ENCODE measurements around the gene CSKMT. TPM values are rescaled to one million over a fixed set of nuclear protein-coding genes. Genes with fewer than 3 reads are reported as not detected.
"Not testable (repeated sequence)": the region's sequence is repeated elsewhere in the genome, so short reads cannot be mapped to it uniquely, and the experiment has no call there.

CSKMT gene
- total RNA-seq (2014; rRNA removed; shearing (Covaris generic)) = 3.8 and 5.6 TPM in 2 replicates

DNA sequence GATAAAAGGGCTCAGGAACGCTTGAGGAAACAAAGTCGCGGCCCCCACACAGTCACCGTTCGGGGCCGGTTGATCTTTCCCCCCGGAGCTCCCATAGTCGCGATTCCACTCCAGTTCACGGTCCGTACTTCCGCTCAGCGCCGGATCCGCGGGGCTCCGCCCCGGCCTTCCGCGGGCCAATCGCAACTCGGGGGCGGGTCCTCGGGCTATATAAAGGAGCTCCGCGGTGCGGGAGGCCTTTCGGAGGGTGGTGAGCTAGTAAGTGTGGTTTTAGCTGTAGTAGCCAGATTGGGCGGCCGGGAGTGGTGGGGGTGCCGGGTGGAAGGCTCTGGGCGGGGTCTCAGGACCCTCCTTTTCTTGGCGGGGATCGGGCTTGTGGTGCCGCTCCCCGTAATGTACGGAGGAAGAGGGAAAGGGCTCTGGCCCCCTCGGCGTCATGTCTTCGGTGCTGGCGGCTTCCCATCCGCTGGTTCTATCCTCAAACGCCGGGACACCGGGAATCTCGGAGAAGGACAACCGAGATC is at the start of gene CSKMT, which contains the start of gene C11orf98:
TSS of gene CSKMT (plus strand) at position 238 of the 524 bp plus-strand sequence. CDS start 568 bp downstream, outside the sequence.
TSS of gene C11orf98 (minus strand) at position 136 of the 524 bp plus-strand sequence. CDS start at position 95, 41 bp downstream.
- peak; percentile 92 for DNase-seq (ENCODE audit: low read depth)

- DNase-seq (ENCODE audit: low read depth) = no peak
Observed at GRCh38 chr11:62615521-62615920, 49.6 kb upstream of the CSKMT start.

GRCh38 chr11:62616957-62617356 is 48.2 kb upstream of the CSKMT start:
- DNase-seq (ENCODE audit: low read depth) = not testable (repeated sequence)

DNA sequence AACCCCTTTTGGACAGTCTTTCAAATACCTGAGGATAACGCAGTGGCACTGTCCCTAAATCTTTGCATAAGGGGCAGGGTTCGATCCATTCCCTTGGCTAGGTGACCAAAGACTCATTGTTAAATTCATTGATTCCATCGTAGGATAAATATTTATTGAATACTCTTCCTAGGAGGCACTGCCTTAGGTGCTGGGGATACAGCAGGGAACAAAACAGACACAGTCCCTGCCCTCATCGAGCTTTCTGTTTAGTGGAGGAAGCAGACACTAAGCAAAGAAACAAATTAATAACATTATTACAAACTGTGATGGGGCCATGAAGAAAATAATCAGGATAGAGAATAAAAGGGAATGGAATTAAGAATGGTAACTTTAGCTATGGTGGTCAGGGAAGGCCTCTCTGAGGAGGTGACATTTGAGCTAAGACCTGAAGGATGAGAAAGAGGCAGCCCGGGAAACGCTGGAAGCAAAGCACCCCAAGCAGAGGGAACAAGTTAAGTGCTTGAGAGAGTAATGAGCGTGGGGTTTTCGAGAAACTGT is 44.0 kb upstream of the CSKMT start:
- DNase-seq (ENCODE audit: low read depth) = no peak

GRCh38 chr11:62621567-62622470 is 43.3 kb upstream of the CSKMT start, which contains the start of gene B3GAT3:
Gene B3GAT3, minus strand, starts transcription at chr11:62621986. Its CDS starts 39 bp downstream, at chr11:62621947.
- DNase-seq (ENCODE audit: low read depth) = peak; percentile 98

DNA sequence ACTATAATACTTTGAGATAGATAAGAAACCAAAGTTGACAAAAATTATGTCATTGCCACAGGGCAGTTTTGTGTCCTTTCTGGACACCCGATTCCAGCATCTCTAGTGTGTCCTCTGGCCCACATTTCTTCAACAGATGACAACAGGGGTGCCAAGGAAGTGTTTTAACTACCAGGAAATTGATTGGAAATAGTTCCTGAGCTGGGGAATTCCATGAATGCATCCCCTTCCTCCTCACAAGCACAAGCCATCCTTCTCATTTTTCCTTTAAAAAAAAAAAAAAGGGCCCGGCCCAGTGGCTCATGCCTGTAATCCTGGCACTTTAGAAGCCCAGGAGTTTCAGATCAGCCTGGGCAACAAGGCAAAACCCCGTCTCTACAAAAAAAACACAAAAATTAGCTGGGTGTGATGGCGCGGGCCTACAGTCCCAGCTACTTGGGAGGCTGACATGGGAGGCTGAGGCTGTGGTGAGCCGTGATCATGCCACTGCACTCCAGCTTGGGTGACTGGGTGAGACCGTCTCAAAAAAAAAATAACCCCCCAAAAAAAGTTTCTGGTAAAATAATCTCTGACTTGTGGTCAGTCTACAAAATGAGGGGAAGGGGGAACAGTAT is 42.5 kb upstream of the CSKMT start:
- no peak for DNase-seq (ENCODE audit: low read depth)

DNA sequence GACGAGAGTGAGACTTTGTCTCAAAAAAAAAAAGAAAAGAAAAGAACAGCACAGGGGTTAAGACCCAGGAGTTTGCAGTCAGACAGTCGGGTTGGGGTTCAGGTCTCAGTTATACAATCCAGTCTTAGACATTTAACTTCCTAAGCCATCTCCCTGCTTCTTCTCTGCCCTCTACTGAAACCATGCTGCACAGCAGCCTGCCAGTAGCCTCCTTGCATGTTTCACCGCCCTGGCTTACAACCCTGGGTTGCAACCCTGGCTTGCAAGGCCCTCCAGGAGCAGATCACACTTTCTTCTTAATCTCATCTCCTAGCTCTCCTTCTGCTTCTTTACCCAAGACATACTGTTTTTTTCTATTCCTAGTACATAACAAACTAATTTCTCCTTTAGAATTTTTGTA is 37.4 kb upstream of the CSKMT start:
- DNase-seq (ENCODE audit: low read depth) = no peak

- no peak for DNase-seq (ENCODE audit: low read depth)
Observed at GRCh38 chr11:62632492-62632891, 32.6 kb upstream of the CSKMT start.

- DNase-seq (ENCODE audit: low read depth) = no peak
Observed at GRCh38 chr11:62644220-62644619, 20.9 kb upstream of the CSKMT start.

GRCh38 chr11:62645671-62645945 is 19.5 kb upstream of the CSKMT start:
- DNase-seq (ENCODE audit: low read depth) = no peak

DNA sequence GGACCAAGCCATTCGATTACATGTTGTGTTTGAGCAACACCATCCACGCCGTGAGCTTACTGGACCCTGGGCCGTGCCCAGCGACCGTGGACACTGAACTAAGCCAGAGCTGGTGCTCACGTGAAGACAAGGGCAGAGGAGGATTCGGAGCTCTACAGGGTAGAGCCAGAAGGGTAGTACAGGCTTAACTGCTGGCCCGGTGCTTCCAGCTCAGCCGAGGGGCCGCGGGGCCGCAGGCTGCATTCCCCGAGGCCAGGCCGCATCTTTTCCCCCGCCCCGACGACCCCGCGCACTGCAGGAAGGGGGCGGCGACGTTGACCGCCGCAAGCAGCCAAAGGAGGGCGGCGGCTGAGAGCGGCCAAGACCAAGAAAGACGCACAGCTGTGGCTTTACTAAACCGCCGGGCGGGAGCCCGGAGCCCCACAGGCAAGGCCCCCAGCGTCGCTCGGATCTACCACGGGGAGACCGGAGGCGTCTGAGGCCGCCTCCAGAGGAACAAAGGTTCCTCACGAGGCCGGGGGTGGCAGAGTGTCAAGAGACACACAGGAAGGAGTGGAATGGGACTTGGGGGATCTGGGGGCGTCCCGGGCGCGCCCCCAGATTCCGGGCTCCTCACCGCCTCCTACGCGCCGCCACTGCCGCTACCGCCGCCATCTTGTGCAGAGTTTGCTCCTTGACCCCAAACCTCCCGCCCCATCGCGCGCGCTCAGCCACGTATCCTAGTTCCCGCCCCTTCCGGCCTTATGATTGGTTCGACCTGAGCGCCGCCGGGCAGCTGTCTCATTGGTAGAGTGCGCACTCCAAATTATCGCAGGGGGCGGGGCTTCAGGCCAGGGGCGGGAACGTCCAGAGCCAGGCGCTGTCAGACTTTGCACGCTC is 18.9 kb upstream of the CSKMT start, which contains the start of gene GANAB:
TSS of gene GANAB (minus strand) at position 668 of the 879 bp plus-strand sequence. CDS start at position 654, 14 bp downstream.
- DNase-seq (ENCODE audit: low read depth) = peak; percentile 97

GRCh38 chr11:62646825-62647608 is 18.1 kb upstream of the CSKMT start:
- no peak for DNase-seq (ENCODE audit: low read depth)

GRCh38 chr11:62647609-62648005 is 17.5 kb upstream of the CSKMT start:
- peak; percentile 21 for DNase-seq (ENCODE audit: low read depth)

DNA sequence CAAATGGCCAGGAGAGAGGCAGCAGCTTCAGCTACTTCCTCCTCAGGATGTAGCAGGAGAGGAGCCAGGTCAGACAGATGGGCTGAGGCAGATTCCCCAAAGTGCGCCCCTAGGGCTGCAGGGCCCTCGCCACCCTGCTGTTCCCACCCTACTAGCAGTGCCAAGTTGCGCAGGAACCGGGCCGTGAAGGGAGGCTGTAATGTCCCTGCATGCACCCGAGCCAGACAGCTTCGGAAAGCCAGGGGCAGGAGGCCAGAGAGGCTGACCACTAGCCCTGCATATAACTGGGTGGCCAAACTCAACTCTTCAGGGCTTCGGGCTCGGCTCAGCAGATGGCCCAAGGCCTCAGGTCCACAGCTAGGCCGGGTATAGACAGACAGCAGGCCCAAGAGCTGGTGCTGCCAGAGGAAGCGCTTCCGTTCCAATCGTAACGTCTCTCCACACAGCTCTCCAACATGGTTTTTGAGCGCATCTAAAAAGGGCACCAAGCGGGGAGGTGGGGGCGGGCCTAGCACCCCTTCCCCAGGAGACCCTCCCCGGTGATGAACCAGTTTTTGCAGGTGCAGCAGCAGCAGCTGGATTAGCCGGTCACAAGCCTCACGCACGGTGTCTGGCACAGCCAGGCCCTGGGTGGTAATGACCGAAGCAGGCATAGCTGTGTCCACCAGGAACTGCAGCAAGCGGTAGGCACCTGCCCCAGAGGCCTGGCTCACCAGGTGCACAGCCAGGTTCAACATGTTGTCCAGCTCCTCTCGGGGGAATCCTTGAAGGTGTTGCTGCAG is 16.7 kb upstream of the CSKMT start:
- DNase-seq (ENCODE audit: low read depth) = no peak

GRCh38 chr11:62648967-62649364 is 16.1 kb upstream of the CSKMT start:
- no peak for DNase-seq (ENCODE audit: low read depth)

GRCh38 chr11:62649486-62649885 is 15.6 kb upstream of the CSKMT start:
- DNase-seq (ENCODE audit: low read depth) = no peak

- not testable (repeated sequence) for DNase-seq (ENCODE audit: low read depth)
Observed at GRCh38 chr11:62650283-62650682, 14.8 kb upstream of the CSKMT start.

GRCh38 chr11:62652161-62653006 is 12.7 kb upstream of the CSKMT start:
- no peak for DNase-seq (ENCODE audit: low read depth)

- DNase-seq (ENCODE audit: low read depth) = no peak
Observed at GRCh38 chr11:62654297-62654696, 10.8 kb upstream of the CSKMT start.
